Stimulated activated naive CD4-positive, alpha-beta T cell (primary cell): ENCODE results near the gene N4BP2.
"Not testable (repeated sequence)": the region's sequence is repeated elsewhere in the genome, so short reads cannot be mapped to it uniquely, and the experiment has no call there.

Experiments used
- DNase-seq, 6 experiments: peaks; one replicate each; lab custom pipeline; 2025; lab: John Stamatoyannopoulos, UW

N4BP2 gene

GRCh38 chr4:40056716-40057585, at the start of gene N4BP2:
TSS of gene N4BP2 (plus strand) at chr4:40056850. CDS start at chr4:40097341, 40,491 bp downstream.
- peak; percentile 47 to 77 (median 62) for DNase-seq

GRCh38 chr4:40016007-40016406, 40.6 kb upstream of the N4BP2 start:
- no peak for DNase-seq

- DNase-seq = no peak
These were observed 36.4 kb upstream of the N4BP2 start for GRCh38 chr4:40020221-40020620.

- not testable (repeated sequence) for DNase-seq
These were observed 35.5 kb upstream of the N4BP2 start for GRCh38 chr4:40021116-40021515.

GRCh38 chr4:40024049-40024448, 32.6 kb upstream of the N4BP2 start:
- DNase-seq = not testable (repeated sequence)

- DNase-seq = no peak
These were observed 23.9 kb upstream of the N4BP2 start for GRCh38 chr4:40032785-40033184.

GRCh38 chr4:40033613-40034012, 23.0 kb upstream of the N4BP2 start:
- no peak for DNase-seq

GRCh38 chr4:40038977-40039376, 17.7 kb upstream of the N4BP2 start:
- no peak for DNase-seq

GRCh38 chr4:40040908-40041307, 15.7 kb upstream of the N4BP2 start:
- no peak for DNase-seq

- DNase-seq = no peak
These were observed 12.9 kb upstream of the N4BP2 start for GRCh38 chr4:40043786-40044185.

- DNase-seq = no peak
These were observed 10.2 kb upstream of the N4BP2 start for GRCh38 chr4:40046311-40046980.

- DNase-seq = no peak
These were observed 3.5 kb upstream of the N4BP2 start for GRCh38 chr4:40053161-40053560.

GRCh38 chr4:40055511-40055862, 1.2 kb upstream of the N4BP2 start:
- DNase-seq = peak; percentile 19 to 70 (median 36)

GRCh38 chr4:40055863-40056715, 561 bp upstream of the N4BP2 start:
- DNase-seq = peak; percentile 19 to 70 (median 52)

- peak; percentile 22 to 79 (median 72) for DNase-seq
These were observed 989 bp downstream of the N4BP2 start for GRCh38 chr4:40057586-40058091.

- no peak for DNase-seq
These were observed 1.5 kb downstream of the N4BP2 start for GRCh38 chr4:40058121-40058520.

- no peak for DNase-seq
These were observed 2.2 kb downstream of the N4BP2 start for GRCh38 chr4:40058854-40059253.

- no peak for DNase-seq
These were observed 2.7 kb downstream of the N4BP2 start for GRCh38 chr4:40059362-40059761.

GRCh38 chr4:40065010-40065409, 8.4 kb downstream of the N4BP2 start:
- DNase-seq = no peak

GRCh38 chr4:40066651-40067050, 10.0 kb downstream of the N4BP2 start:
- DNase-seq = peak in 2 of 6 experiments; percentile 5 to 22

- DNase-seq = no peak
These were observed 13.7 kb downstream of the N4BP2 start for GRCh38 chr4:40070387-40070786.

- no peak for DNase-seq
These were observed 29.8 kb downstream of the N4BP2 start for GRCh38 chr4:40086421-40086820.
